Hepatocyte (in vitro differentiated cells): ENCODE data around the gene CXADR. TPM values are rescaled to one million over a fixed set of nuclear protein-coding genes. Genes with fewer than 3 reads are reported as not detected.
"Not testable (repeated sequence)": the region's sequence is repeated elsewhere in the genome, so short reads cannot be mapped to it uniquely, and the experiment has no call there.

ENCODE experiments used
- DNase-seq: peaks from one replicate; pipeline ENCODE4 v3.0.0-alpha.2; 2016; ENCODE audit warnings: low spot score
- H2AFZ ChIP-seq: fragments of 200-600 bp; sonication (generic); 2 replicates; pipeline ENCODE4 v1.6.0; 2016; ENCODE audit warnings: antibody characterized with exemption, mild to moderate bottlenecking
- H3K27ac ChIP-seq: fragments of 200-600 bp; sonication (generic); 2 replicates; pipeline ENCODE4 v1.5.1; 2016; ENCODE audit warnings: mild to moderate bottlenecking
- H3K27me3 ChIP-seq: fragments of 200-600 bp; sonication (generic); 2 replicates; pipeline ENCODE4 v1.6.1; 2016
- H3K36me3 ChIP-seq: fragments of 200-600 bp; sonication (generic); replicated peaks from 2 replicates; pipeline ENCODE4 v1.5.1; 2016; ENCODE audit warnings: low read depth; ENCODE audit not compliant: insufficient read depth
- H3K4me1 ChIP-seq: fragments of 200-600 bp; sonication (generic); 2 replicates; pipeline ENCODE4 v1.5.1; 2016; ENCODE audit warnings: mild to moderate bottlenecking, moderate library complexity; ENCODE audit not compliant: insufficient read depth
- H3K4me2 ChIP-seq: fragments of 200-600 bp; sonication (generic); 2 replicates; pipeline ENCODE4 v1.6.0; 2016
- H3K4me3 ChIP-seq: fragments of 200-600 bp; sonication (generic); 2 replicates; pipeline ENCODE4 v1.5.1; 2016; ENCODE audit warnings: mild to moderate bottlenecking
- H3K79me2 ChIP-seq: fragments of 200-600 bp; sonication (generic); 2 replicates; pipeline ENCODE4 v1.6.0; 2017; ENCODE audit warnings: mild to moderate bottlenecking
- H3K9me2 ChIP-seq: fragments of 200-600 bp; sonication (generic); replicated peaks from 2 replicates; pipeline ENCODE4 v1.6.0; 2017; ENCODE audit warnings: mild to moderate bottlenecking; ENCODE audit not compliant: insufficient read depth
- H3K9me3 ChIP-seq: fragments of 200-600 bp; sonication (generic); 2 replicates; pipeline ENCODE4 v1.5.1; 2016; ENCODE audit warnings: low read depth, mild to moderate bottlenecking
- H4K20me1 ChIP-seq: fragments of 200-600 bp; sonication (generic); 2 replicates; pipeline ENCODE4 v1.6.0; 2016; ENCODE audit warnings: mild to moderate bottlenecking; ENCODE audit not compliant: insufficient read depth, poor library complexity, severe bottlenecking
- CTCF ChIP-seq: fragments of 200-600 bp; sonication (generic); IDR thresholded peaks from 2 replicates; pipeline ENCODE4 v1.5.1; 2016; ENCODE audit warnings: antibody characterized with exemption, mild to moderate bottlenecking; ENCODE audit not compliant: poor library complexity
- EZH2 ChIP-seq: fragments of 200-600 bp; sonication (generic); IDR thresholded peaks from 2 replicates; pipeline ENCODE4 v1.6.1; 2016; ENCODE audit warnings: antibody characterized with exemption, mild to moderate bottlenecking, borderline replicate concordance
- EZH2phosphoT487 ChIP-seq: fragments of 200-600 bp; sonication (generic); IDR thresholded peaks from one replicate; pipeline ENCODE4 v1.6.1; 2018; ENCODE audit warnings: antibody characterized with exemption, mild to moderate bottlenecking, low read depth, moderate library complexity; ENCODE audit not compliant: unreplicated experiment, severe bottlenecking
- WGBS: methylation state at CpG from one replicate; pipeline ENCODE4 v1.1.6; 2016; ENCODE audit warnings: low lambda C conversion rate; ENCODE audit errors: missing lambda C conversion rate; 5-methylcytosine and 5-hydroxymethylcytosine counted together
- polyA plus RNA-seq: library from polyadenylated mRNA; unstranded; fragments of >200 nt; fragmentation: Nextera tagmentation; extraction: Ambion mirVana; gene quantifications from 2 replicates; pipeline ENCODE4 v1.2.1, GENCODE V29; 2016
- total RNA-seq: library from RNA; depleted of rRNA; stranded (reverse); fragments of >200 nt; gene quantifications from 2 replicates; pipeline ENCODE4 v1.2.3, GENCODE V29; 2014

The CXADR gene
- total and polyA plus RNA-seq, 2 experiments from 2014 or later = 75.0 to 93.4 TPM

- TF ChIP-seq EZH2phosphoT487 (no peak), EZH2 (no peak), CTCF (no peak)
- H3K4me1 ChIP-seq = no peaks in the 10 kb centered on the region
- no peak overlapping the region for H3K4me3 ChIP-seq
- 77% methylated on average over 5 of the region's 5 CpGs for WGBS
- no peaks in the 10 kb centered on the region for H4K20me1 ChIP-seq
- no peaks in the 10 kb centered on the region for H3K27me3 ChIP-seq
- no peaks in the 10 kb centered on the region for H3K9me2 ChIP-seq
- no peak overlapping the region for H3K4me2 ChIP-seq
- no peaks in the 10 kb centered on the region for H3K36me3 ChIP-seq
- no peaks in the 10 kb centered on the region for H3K79me2 ChIP-seq
- H3K27ac ChIP-seq = no peak overlapping the region
- DNase-seq = no peak
- H3K9me3 ChIP-seq = no peaks in the 10 kb centered on the region
- H2AFZ ChIP-seq = no peak overlapping the region
Measured at GRCh38 chr21:17507591-17507990, 5.3 kb upstream of the CXADR start.

GRCh38 chr21:17513214-17514123, 626 bp downstream of the CXADR start:
- H3K4me3 ChIP-seq = peak overlapping the region; percentile 84
- H3K9me2 ChIP-seq = no peaks in the 10 kb centered on the region
- peaks cover 10% of the 10 kb centered on the region for H4K20me1 ChIP-seq
- peak overlapping the region; percentile 76 for H3K4me2 ChIP-seq
- peak overlapping the region; percentile 67 for H2AFZ ChIP-seq
- H3K27me3 ChIP-seq = no peaks in the 10 kb centered on the region
- H3K27ac ChIP-seq = peak overlapping the region; percentile 99
- WGBS = 1% methylated on average over 37 of the region's 69 CpGs
- no peaks in the 10 kb centered on the region for H3K36me3 ChIP-seq
- no peak for TF ChIP-seq EZH2phosphoT487
- peak; percentile 19 for TF ChIP-seq CTCF
- TF ChIP-seq EZH2 = no peak
- DNase-seq = peak; percentile 60
- H3K4me1 ChIP-seq = no peaks in the 10 kb centered on the region
- peaks cover 46% of the 10 kb centered on the region for H3K79me2 ChIP-seq
- H3K9me3 ChIP-seq = no peaks in the 10 kb centered on the region

DNA sequence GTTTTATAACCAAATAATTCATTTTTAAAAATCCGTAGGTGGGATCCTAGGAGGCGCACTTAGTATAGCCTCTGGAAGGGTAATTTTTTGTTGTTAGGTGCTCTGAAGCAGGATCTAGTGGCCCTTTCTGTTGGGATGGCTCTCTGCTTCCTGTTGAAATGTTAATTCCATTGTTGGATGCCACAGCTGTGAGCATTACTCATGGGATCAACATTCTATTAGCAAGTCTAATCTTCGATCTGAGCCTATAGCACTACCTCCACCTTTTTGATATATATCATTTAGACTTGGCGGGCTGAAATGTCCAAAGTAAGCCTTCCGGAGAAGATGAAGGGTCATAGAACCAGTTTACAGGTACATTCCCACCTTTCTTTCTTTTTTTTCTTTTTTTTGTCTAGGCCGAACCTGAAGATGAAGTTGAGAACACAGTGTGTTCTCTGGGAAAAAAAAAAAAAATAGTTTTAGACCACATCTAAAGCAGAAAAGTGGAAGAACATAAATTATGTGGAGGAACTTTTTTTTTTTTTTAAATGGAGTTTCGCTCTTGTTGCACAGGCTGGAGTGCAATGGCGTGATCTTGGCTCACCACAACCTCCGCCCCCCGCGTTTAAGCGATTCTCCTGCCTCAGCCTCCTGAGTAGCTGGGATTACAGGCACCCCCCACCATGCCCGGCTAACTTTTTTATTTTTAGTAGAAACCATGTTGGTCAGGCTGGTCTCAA, 1.4 kb downstream of the CXADR start:
- H3K4me2 ChIP-seq = peak overlapping the region; percentile 76
- peak; percentile 24 for DNase-seq
- H3K27ac ChIP-seq = peak overlapping the region; percentile 99
- no peaks in the 10 kb centered on the region for H3K27me3 ChIP-seq
- H3K4me1 ChIP-seq = no peaks in the 10 kb centered on the region
- 38% methylated on average over 13 of the region's 13 CpGs for WGBS
- no peaks in the 10 kb centered on the region for H3K9me2 ChIP-seq
- H2AFZ ChIP-seq = no peak overlapping the region
- no peaks in the 10 kb centered on the region for H3K36me3 ChIP-seq
- peaks cover 54% of the 10 kb centered on the region for H3K79me2 ChIP-seq
- H3K4me3 ChIP-seq = peak overlapping the region; percentile 84
- H3K9me3 ChIP-seq = no peaks in the 10 kb centered on the region
- TF ChIP-seq EZH2 = no peak
- TF ChIP-seq CTCF = no peak
- TF ChIP-seq EZH2phosphoT487 = no peak
- peaks cover 11% of the 10 kb centered on the region for H4K20me1 ChIP-seq

DNA sequence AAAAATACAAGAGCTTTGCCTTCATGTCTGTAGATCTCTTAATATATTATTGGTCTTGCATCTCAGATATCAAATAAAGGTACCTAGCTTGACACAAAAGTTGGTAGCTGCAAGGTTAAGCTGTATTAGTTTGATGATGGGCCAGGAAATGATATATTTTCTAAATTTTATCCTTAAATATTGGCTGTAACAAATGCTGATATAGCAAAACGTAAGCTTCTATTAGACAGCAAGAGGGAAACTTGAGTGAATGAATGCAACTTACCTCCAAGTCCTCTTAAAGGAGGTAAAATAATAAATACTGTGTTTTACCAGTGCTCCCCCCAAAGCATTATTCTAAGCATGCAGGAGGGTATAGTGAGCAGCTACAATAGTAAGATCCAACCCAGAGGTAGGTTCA, 4.2 kb downstream of the CXADR start:
- not testable (repeated sequence) for H3K9me3 ChIP-seq, H2AFZ ChIP-seq, H3K27me3 ChIP-seq, H3K36me3 ChIP-seq, H3K4me1 ChIP-seq, H3K9me2 ChIP-seq, DNase-seq, H3K4me2 ChIP-seq, H3K4me3 ChIP-seq, H3K27ac ChIP-seq
- WGBS = 92% methylated on average over 1 of the region's 1 CpG
- H3K79me2 ChIP-seq = peaks cover 81% of the 10 kb centered on the region
- H4K20me1 ChIP-seq = peaks cover 17% of the 10 kb centered on the region
